ENCODE results near the gene HIBADH.

DNA sequence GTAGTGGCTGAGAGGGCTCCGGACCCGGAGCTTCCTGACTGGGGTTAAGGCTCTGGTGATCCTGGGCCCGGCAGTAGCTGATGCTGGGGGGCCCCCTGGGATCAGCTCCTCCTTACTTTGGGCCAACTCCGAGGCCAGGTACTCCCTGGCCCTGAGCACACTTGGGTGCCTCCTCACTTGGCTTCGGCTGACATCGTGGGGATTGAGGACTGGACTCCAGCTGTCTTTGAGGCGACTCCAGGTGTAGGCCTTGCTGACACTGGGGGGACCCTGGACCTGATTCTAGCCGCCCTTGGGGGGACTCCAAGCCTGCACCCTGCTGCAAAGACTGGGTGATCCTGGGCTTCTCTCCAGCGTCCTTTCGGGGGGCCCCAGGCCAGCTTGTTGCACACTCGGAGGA is 170.5 kb downstream of the HIBADH start:
- TF ChIP-seq ZC3H10 (CRISPR knock-in tag; IDR thresholded peaks at IDR 0.05) (no peak), ZNF70 (CRISPR knock-in tag; IDR thresholded peaks at IDR 0.05) (no peak), ZFP3 (CRISPR knock-in tag; IDR thresholded peaks at IDR 0.05) (no peak)

All from SK-N-SH treated with all-trans-retinoic acid at 6 μM for 48 hours (cell line).